B cell (primary cell): ENCODE measurements around the gene FRMD8. TPM values are rescaled to one million over a fixed set of nuclear protein-coding genes. Genes with fewer than 3 reads are reported as not detected.

ENCODE experiments used
- ATAC-seq: fragments of 200-7000 bp; cut with Tn5 transposase; one replicate; pipeline ENCODE4 v1.10.0; 2021; ENCODE audit warnings: low read depth, mild to moderate bottlenecking, moderate number of reproducible peaks, moderate library complexity
- CTCF ChIA-PET: fragments of 350-600 bp; sonication (Branson Sonifier 250); formaldehyde crosslinking; loops from one replicate; lab custom pipeline; 2021; ENCODE audit warnings: antibody characterized with exemption, inconsistent platforms; lab: Charles Lee
- POLR2A ChIA-PET: fragments of 350-600 bp; sonication (Branson Sonifier 250); formaldehyde crosslinking; loops from one replicate; lab custom pipeline; 2021; ENCODE audit warnings: antibody characterized with exemption; lab: Charles Lee
- DNase-seq: peaks from one replicate; pipeline ENCODE4 v3.0.0; 2013
- H2AFZ ChIP-seq: 2 replicates; pipeline ENCODE4 v1.6.1; 2012; ENCODE audit warnings: mild to moderate bottlenecking, low read depth, low read length; ENCODE audit not compliant: insufficient read depth, poor library complexity, severe bottlenecking
- H3K27ac ChIP-seq, 2 donors: 1 replicate in 1 of 2; 2 replicates in 1 of 2; pipeline ENCODE4 v1.5.1; 2012 to 2013; ENCODE audit warnings: low read length in 2 of 2, mild to moderate bottlenecking in 2 of 2, moderate library complexity in 1 of 2
- H3K27me3 ChIP-seq, 4 experiments: fragments of 200-600 bp in 1 of 4; sonication (generic) in 1 of 4; replicated peaks in 1 of 4; 1 replicate in 2 of 4; 2 replicates in 2 of 4; pipeline versions ENCODE4 v1.6.1 to v1.7.0; 2013 to 2016; ENCODE audit warnings: low read length in 3 of 4, mild to moderate bottlenecking in 2 of 4, mixed read lengths in 1 of 4, moderate library complexity in 1 of 4; ENCODE audit not compliant: insufficient read depth in 4 of 4, control insufficient read depth in 3 of 4; ENCODE audit errors: control extremely low read depth in 1 of 4
- H3K36me3 ChIP-seq, 2 experiments: replicated peaks in 1 of 2; 1 replicate in 1 of 2; 2 replicates in 1 of 2; pipeline versions ENCODE4 v1.6.1 to v1.7.1; 2013; ENCODE audit warnings: low read length in 1 of 2; ENCODE audit not compliant: insufficient read depth in 2 of 2, control insufficient read depth in 1 of 2; ENCODE audit errors: control extremely low read depth in 1 of 2, extremely low read depth in 1 of 2
- H3K4me1 ChIP-seq, 2 donors: fragments of 200-600 bp in 1 of 2; sonication (generic) in 1 of 2; 1 replicate in 1 of 2; 2 replicates in 1 of 2; pipeline versions ENCODE4 v1.5.1 to v1.6.1; 2013 to 2017; ENCODE audit warnings: low read length in 2 of 2; ENCODE audit not compliant: control insufficient read depth in 2 of 2, insufficient read depth in 2 of 2
- H3K4me2 ChIP-seq: replicated peaks from 2 replicates; pipeline ENCODE3; 2012; ENCODE audit warnings: mild to moderate bottlenecking, low read depth, low read length; ENCODE audit not compliant: poor library complexity, severe bottlenecking
- H3K4me3 ChIP-seq, 5 experiments: fragments of 200-600 bp in 1 of 5; sonication (generic) in 1 of 5; 1 replicate in 3 of 5; 2 replicates in 2 of 5; pipeline versions ENCODE4 v1.5.1 to v1.7.0; 2011 to 2016; ENCODE audit warnings: low read length in 4 of 5, mild to moderate bottlenecking in 4 of 5, low read depth in 2 of 5, control low read depth in 1 of 5, moderate library complexity in 1 of 5; ENCODE audit not compliant: insufficient read depth in 1 of 5; ENCODE audit errors: control extremely low read depth in 1 of 5, extremely low read depth in 1 of 5
- H3K79me2 ChIP-seq: fragments of 200-600 bp; sonication (generic); one replicate; pipeline ENCODE4 v1.6.0; 2016; ENCODE audit warnings: low read length; ENCODE audit not compliant: control insufficient read depth, insufficient read depth
- H3K9ac ChIP-seq: fragments of 200-600 bp; sonication (generic); 2 replicates; pipeline ENCODE4 v1.6.1; 2017; ENCODE audit warnings: mild to moderate bottlenecking, low read length, moderate library complexity
- H3K9me3 ChIP-seq, 3 donors: one replicate each; pipeline versions ENCODE4 v1.6.1 to v1.7.1; 2013; ENCODE audit warnings: low read length in 2 of 3; ENCODE audit not compliant: control insufficient read depth in 2 of 3, insufficient read depth in 1 of 3; ENCODE audit errors: control extremely low read depth in 1 of 3
- H4K20me1 ChIP-seq: 2 replicates; pipeline ENCODE4 v1.6.0; 2012; ENCODE audit warnings: mild to moderate bottlenecking, low read length; ENCODE audit not compliant: insufficient read depth, control insufficient read depth, poor library complexity, severe bottlenecking
- H3K27ac Mint-ChIP-seq: one replicate; pipeline ENCODE4 v1.8.0; 2021; ENCODE audit warnings: mixed read lengths
- H3K27me3 Mint-ChIP-seq: one replicate; pipeline ENCODE4 v1.8.0; 2021; ENCODE audit warnings: mixed read lengths
- H3K4me1 Mint-ChIP-seq: one replicate; pipeline ENCODE4 v1.8.0; 2021; ENCODE audit warnings: mixed read lengths
- H3K4me3 Mint-ChIP-seq: one replicate; pipeline ENCODE4 v1.8.0; 2021; ENCODE audit warnings: mixed read lengths
- H3K9me3 Mint-ChIP-seq: one replicate; pipeline ENCODE4 v1.8.0; 2022; ENCODE audit warnings: mixed read lengths; ENCODE audit not compliant: insufficient read depth
- CTCF ChIP-seq: fragments of 200-600 bp; IDR thresholded peaks from one replicate; pipeline ENCODE4 v1.8.0; 2022; ENCODE audit warnings: antibody characterized with exemption, mild to moderate bottlenecking
- EZH2 ChIP-seq: IDR thresholded peaks from 2 replicates; pipeline ENCODE4 v1.6.1; 2012; ENCODE audit warnings: borderline replicate concordance, low read depth, mild to moderate bottlenecking, moderate library complexity, low read length; ENCODE audit not compliant: insufficient read depth, poor library complexity, severe bottlenecking
- WGBS: methylation state at CpG from one replicate; pipeline ENCODE4 v1.1.5; 2013; ENCODE audit warnings: missing lambda C conversion rate; ENCODE audit not compliant: insufficient coverage; 5-methylcytosine and 5-hydroxymethylcytosine counted together
- intact Hi-C: fragments of 100-400 bp; cut with micrococcal nuclease; formaldehyde crosslinking; loops from one replicate; pipeline ENCODE4 v1.10.0; 2022
- polyA plus RNA-seq: library from polyadenylated mRNA; depleted of rRNA; stranded (reverse); fragments of >200 nt; gene quantifications from 2 replicates; pipeline ENCODE4 v1.2.3, GENCODE V29; 2012
- total RNA-seq, 2 donors: library from RNA; stranded (reverse); fragments of 120-200 nt in 1 of 2; gene quantifications; 1 replicate in 1 of 2; 2 replicates in 1 of 2; pipeline versions ENCODE4 v1.2.3 to v1.2.4, GENCODE V29; 2013 to 2022

Gene FRMD8
- total and polyA plus RNA-seq, 2 donors (not counting 1 experiment from before 2014, with no cell fraction given): 44.3 to 73.6 TPM

- intact Hi-C loops: no loop called here
- H3K4me1 ChIP-seq: peaks cover 20 to 43% of the 10 kb centered on the region in 2 donors
- H3K27me3 ChIP-seq: no peaks in the 10 kb centered on the region
- H3K36me3 ChIP-seq: peaks cover 7 to 40% of the 10 kb centered on the region in 2 experiments
- Mint-ChIP-seq H3K9me3 (no peaks in the 10 kb centered on the region), H3K4me1 (peaks cover 29% of the 10 kb centered on the region), H3K27ac (no peak overlapping the region), H3K4me3 (no peak overlapping the region), H3K27me3 (no peaks in the 10 kb centered on the region)
- H3K9ac ChIP-seq: no peak overlapping the region
- TF ChIP-seq CTCF: no peak
- TF ChIP-seq EZH2: no peak
- H3K4me2 ChIP-seq: no peak overlapping the region
- peaks cover 67% of the 10 kb centered on the region for H3K79me2 ChIP-seq
- WGBS: 95% methylated on average over 29 of the region's 29 CpGs
- no peaks in the 10 kb centered on the region for H4K20me1 ChIP-seq
- ATAC-seq (no peak), DNase-seq (no peak)
- ChIA-PET CTCF (no interaction called here), POLR2A (interaction anchor here (1.8 kb wide), 1 partner anchor 95 kb away, joined by 7 read pairs; no protein-coding TSS in a partner anchor)
- H2AFZ ChIP-seq: no peak overlapping the region
- no peaks in the 10 kb centered on the region for H3K9me3 ChIP-seq
- no peak overlapping the region for H3K4me3 ChIP-seq
- H3K27ac ChIP-seq: no peak overlapping the region
Measured at GRCh38 chr11:65410936-65411680, 24.7 kb downstream of the FRMD8 start.

GRCh38 chr11:65411681-65412070, 25.2 kb downstream of the FRMD8 start:
- Histone ChIP-seq H3K4me2 (no peak overlapping the region), H3K4me3 (no peak overlapping the region), H4K20me1 (no peaks in the 10 kb centered on the region), H2AFZ (no peak overlapping the region), H3K9ac (no peak overlapping the region), H3K79me2 (peaks cover 72% of the 10 kb centered on the region), H3K9me3 (no peaks in the 10 kb centered on the region), H3K4me1 (peaks cover 25 to 43% of the 10 kb centered on the region in 2 donors), H3K27ac (no peak overlapping the region), H3K36me3 (peaks cover 7 to 40% of the 10 kb centered on the region in 2 experiments), H3K27me3 (no peaks in the 10 kb centered on the region)
- H3K4me1 Mint-ChIP-seq: peaks cover 34% of the 10 kb centered on the region
- no peak for TF ChIP-seq CTCF
- no peak for TF ChIP-seq EZH2
- no peak for DNase-seq
- 100% methylated on average over 2 of the region's 5 CpGs for WGBS
- no peaks in the 10 kb centered on the region for H3K9me3 Mint-ChIP-seq
- ChIA-PET CTCF (interaction anchor here (1.2 kb wide), 1 partner anchor 30 kb away, joined by 3 read pairs; no protein-coding TSS in a partner anchor), POLR2A (interaction anchor here (1.8 kb wide), 1 partner anchor 94 kb away, joined by 7 read pairs; no protein-coding TSS in a partner anchor)
- no peak for ATAC-seq
- H3K27ac Mint-ChIP-seq: no peak overlapping the region
- H3K4me3 Mint-ChIP-seq: no peak overlapping the region
- intact Hi-C loops: no loop called here
- no peaks in the 10 kb centered on the region for H3K27me3 Mint-ChIP-seq
